Mesenteric fat pad (tissue), 1 donor: ENCODE measurements around the gene NCOA3. TPM values are rescaled to one million over a fixed set of nuclear protein-coding genes. Genes with fewer than 3 reads are reported as not detected.
"Not testable (repeated sequence)": the region's sequence is repeated elsewhere in the genome, so short reads cannot be mapped to it uniquely, and the experiment has no call there.

Source experiments
- DNase-seq: peaks from one replicate; pipeline ENCODE4 v3.0.0-alpha.2; 2020; ENCODE audit warnings: low spot score
- total RNA-seq: library from RNA; stranded (reverse); fragmentation: NEBNext Ultra II Directional; extraction: Animal tissue kit (Norgen Biotek cat#: 25700); gene quantifications from one replicate; pipeline ENCODE4 v1.2.1, GENCODE V29; 2021
- donor health status: DM: yes; HTN: yes; CAD: no.

Gene NCOA3
- total RNA-seq, 1 donor from 2014 or later, result 37.0 TPM

DNA sequence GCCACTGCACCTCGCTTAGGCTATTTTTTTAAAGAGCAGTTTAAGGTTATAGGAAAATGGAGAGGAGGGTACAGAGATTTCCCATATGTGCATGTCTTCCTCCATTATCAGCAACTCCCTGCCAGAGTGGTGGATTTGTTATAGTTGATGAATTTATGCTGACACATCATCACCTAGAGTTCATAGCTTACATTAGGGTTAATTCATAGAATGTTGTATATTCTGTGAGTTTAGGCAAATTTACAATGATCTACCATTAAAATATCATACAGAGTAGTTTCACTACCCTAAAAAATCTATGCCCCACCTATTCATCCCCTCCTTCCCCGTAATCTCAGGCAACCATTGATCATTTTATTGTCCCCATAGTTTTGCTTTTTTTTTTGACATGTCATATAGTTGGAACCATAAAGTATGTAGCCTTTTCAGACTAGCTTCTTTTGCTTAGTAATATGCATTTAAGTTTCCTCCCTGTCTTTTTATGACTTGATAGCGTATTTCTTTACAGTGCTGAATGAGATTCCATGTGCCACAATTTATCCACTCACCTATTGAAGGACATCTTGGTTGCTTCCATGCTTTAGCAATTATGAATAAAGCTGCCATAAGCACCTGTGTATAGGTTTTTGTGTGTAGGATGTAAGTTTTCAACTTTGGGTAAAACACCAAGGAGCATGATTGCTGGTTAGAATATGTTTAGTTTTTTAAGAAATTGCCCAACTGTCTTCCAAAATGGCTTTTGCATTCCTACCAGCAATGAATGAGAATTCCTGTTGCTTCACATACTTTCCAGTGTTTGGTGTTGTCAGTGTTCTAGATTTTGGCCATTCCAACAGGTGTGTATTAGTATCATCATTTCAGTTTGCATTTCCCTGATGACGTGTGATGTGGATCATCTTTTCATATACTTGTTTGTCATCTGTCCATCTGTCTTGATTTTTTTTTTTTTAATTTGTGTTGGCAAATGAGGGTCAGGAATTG lies 60.2 kb downstream of the NCOA3 start:
- DNase-seq, result no peak

DNA sequence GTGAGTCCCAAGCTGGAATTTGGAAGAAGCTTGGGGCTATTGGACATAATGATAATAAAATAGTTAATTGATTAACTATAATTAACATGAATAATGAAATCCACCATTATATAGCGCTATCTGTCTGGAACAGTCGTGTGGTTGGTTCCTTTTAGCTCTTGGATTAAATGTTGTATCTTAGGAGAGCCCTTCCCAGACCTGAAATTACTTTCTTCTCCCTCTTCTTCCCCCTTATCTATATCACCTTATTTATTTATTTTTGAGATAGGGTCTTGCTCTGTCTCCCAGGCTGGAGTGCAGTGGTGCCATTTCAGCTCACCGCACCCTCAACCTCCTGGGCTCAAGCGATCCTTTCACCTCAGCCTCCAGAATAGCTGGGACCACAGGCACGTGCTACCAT lies 64.6 kb downstream of the NCOA3 start:
- DNase-seq, result no peak

DNA sequence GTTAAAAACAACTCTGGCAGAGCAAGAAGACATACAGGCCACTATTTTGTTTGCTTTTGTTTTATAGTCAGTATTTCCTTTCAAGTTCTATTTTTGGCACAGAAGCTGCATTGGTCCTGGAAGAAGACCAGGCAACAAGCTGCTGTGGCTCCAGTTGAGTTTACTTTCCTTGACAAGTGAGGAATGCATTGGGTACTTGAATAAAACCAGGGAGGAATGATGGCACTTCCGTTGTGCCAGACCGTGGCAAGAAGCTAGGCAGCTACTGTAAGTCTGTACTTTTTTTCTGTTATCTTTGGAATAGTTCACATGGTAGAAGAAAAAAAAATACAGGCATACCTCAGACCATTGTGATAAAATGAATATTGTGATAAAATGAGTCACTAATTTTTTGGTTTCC lies 66.3 kb downstream of the NCOA3 start:
- DNase-seq, result no peak

DNA sequence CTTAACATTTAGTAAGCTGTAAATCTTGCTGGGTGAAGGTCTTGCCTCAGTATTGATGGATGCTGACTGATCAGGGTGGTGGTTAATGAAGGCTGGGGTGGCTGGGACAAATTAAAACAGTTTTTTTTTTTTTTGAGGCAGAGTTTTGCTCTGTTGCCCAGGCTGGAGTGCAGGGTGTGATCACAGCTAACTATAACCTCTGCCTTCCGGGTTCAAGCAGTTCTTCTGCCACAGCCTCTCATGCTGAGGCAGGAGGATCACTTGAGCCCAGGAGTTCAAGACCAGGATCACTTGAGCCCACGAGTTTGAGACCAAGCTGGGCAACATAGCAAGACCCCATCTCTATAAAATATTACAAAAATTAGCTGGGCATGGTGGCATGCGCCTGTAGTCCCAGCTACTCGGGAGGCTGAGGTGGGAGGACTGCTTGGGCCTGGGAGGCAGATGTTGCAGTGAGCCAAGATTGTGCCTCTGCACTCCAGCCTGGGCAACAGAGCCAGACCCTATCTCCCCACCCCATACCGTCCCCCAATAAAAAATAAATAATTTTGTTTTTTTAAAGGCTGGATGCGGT lies 67.2 kb downstream of the NCOA3 start:
- DNase-seq, result no peak

DNA sequence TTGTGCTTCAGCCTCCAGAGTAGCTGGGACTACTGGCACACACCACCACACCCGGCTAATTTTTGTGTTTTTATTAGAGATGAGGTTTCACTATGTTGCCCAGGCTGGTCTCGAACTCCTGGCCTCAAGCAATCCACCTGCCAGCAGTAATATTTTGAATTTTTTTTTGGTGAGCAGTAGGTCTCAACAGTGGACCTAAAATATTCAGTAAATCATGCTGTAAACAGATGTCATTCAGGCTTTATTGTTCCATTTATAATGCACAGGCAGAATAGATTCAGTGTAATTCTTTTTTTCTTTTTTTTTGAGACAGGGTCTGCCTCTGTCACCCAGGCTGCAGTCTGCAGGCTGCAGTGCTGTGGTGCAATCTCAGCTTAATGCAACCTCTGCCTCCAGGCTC lies 69.7 kb downstream of the NCOA3 start:
- no peak for DNase-seq

DNA sequence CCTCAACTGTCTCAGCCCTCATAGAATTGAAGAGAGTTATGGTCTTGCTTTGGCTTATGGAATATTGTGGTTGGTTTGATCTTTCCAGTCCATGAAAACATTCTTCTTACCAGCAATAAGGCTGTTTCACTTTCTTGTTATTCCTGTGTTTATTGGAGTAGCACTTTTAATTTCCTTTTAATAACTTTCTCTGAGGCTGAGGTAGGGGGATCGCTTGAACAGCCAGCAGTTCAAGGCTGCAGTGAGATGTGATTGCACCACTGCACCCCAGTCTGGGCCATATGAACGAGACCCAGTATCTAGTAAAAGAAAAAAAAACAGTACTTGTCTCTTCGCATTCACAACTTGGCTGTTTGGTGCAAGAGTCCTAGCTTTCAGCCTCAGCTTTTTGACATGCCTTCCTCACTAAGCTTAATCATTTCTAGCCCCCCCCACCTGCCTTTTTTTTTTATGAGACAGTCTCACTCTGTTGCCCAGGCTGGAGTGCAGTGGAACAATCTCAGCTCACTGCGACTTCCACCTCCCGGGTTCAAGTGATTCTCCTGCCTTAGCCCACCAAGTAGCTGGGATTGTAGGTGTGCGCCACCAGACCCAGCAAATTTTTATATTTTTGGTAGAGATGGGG lies 70.5 kb downstream of the NCOA3 start:
- DNase-seq, result no peak

DNA sequence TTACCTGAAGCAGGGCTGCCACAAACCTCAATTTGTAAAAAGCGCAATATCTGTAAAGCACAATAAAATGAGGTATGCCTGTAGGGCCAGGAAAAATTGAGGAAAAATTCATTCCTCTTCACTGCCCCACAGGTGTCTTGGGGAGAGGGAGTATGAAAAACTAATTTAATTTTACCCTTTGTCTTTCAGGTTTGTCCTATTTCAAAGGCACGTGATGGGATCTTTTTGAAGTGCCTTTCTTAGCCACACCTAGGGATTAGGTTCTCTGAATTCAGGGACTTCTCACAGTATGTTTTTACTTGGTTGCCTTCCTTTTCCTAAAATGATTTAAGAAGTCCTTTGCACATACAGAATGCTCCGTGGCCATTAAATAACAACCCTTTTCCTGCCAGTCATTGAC lies 71.9 kb downstream of the NCOA3 start:
- DNase-seq, result no peak

DNA sequence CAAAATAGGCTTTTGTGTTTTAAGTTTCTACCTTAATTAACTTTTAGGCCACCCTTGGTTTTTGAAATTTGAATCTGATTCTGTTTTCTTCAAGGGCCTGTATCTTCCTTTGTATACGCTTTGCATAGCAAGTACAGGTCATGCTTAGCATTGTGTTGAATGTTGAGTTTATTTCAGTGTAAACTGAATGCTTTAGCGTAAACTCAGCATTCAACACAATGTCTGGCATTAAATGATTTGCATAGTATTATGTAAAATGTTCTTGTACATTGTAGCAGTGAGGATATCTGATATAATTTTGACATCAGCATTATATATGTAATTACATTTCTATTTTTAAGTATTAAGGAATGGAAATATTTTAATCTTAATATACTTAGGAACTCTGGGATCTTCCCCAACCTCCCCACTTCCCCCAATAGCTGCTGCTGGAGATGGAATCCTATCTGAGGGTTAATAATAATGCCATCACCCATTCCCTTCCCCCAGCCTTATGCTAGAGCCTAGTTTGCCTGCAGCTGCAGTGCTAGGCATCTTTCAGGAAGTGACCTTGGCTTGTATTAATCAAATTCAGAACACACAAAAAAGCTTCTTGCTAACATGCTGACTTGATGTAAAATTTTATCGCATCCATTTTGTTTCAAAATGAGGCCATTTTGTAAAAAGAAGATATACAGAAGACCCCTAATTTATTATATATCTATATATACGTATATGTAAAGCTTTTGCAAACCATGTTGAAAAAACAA lies 73.1 kb downstream of the NCOA3 start:
- DNase-seq, result no peak

DNA sequence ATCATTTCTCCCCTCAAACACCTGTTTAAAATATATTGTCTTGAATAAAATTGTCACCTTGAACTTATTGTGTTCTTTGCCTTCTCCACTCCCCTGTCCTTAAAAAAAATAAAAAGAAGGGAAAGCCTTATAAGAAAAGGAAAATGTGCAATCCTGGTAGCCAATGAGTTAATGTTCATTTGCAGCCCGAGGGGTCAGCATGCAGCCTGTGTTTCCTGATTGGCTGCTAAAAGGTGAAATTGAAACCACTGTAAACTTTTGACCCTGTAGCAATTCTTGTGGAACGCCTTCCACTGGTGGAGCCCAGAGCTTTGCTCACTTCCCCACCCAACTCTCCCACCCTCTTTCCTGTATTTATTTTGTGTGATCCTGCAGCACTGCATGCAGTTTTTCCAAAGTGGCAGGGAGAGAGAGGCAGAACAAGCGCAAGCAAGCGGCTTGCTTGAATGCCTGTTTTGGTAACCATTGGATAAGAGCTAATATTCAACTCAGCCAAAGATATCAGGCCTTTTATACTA lies 74.9 kb downstream of the NCOA3 start:
- DNase-seq, result no peak

DNA sequence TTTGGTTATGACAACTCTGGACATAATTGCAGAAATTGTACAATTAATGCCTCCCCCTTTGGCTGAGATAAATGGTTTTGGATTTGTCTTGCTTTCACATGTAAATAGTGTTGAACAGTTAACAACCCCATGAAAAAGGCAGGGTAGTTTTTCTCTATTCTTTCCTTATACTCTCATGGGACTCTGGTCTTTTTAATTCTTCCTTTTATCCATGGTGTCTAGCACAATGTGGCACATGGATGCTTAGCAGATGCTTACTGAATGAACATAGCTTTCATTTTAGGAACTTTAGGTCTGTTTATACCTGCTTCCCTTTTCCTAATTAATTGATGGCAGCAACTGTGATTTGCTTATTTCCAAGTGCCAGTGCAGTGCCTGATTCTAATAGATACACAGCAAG lies 75.6 kb downstream of the NCOA3 start:
- no peak for DNase-seq

DNA sequence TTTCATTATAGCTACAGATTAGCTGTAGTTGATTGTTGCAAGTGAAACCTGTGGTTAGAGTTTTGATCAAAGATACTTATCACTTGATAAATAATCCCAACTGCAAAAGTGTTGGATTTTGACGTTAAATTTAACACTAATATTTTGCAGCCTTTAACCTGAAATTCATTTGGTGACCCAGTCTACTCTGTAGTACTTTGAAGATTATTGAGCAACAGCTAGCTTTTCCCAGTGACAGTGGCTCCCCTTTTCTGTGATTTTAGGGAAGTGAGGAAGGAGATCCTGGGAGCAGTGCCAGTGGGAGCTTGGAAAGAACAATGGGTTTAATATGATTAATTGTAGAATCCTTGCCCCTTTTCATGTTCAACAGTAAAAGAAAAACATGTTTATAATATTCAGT lies 76.9 kb downstream of the NCOA3 start:
- DNase-seq, result no peak

DNA sequence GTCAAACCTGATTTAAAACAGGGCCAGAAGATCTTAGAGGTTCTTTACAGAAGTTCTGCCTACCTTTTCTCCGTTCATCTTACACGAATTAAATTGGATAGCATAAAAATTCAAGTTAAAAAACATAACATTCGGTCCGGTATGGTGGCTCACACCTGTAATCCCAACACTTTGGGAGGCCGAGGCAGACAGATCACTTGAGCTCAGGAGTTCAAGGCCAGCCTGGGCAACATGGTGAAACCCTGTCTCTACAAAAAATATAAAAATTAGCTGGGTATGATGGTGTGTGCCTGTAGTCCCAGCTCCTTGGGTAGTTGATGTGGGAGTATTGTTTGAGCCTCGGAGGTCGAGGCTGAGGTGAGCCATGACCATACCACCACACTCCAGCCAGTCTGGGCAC lies 79.0 kb downstream of the NCOA3 start:
- DNase-seq, result not testable (repeated sequence)

DNA sequence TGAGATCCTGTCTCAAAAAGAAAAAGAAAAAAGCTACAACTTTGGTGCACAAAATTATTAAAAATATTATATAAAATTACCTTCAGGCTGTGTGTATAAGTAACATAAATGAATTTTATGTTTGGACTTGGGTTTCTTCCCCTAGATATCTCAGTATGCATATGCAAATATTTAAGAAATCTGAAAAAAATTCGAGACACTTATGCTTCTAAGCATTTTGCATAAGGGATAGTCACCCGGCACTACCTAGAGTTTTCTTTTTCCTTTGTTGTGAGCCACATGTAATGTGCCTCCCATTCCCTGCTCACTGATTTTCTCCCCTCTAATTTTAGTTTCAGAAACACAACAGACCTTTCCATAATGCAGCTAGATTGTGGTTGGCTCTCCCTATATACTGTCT lies 79.4 kb downstream of the NCOA3 start:
- DNase-seq, result no peak

DNA sequence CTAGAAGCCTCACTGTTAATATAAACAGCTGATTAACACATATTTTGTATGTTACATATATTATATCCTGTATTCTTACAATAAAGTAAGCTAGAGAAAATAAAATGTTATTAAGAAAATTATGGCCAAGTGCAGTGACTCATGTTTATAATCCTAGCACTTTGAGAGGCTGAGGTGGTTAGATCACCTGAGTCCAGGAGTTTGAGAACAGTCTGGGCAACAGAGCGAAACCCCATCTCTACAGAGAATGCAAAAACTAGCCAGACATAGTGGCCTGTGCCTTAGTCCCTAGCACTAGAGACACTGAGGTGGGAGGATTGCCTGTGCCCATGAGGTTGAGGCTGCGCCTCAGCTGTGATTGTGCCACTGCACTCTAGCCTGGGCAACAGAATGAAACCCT lies 81.9 kb downstream of the NCOA3 start:
- no peak for DNase-seq

DNA sequence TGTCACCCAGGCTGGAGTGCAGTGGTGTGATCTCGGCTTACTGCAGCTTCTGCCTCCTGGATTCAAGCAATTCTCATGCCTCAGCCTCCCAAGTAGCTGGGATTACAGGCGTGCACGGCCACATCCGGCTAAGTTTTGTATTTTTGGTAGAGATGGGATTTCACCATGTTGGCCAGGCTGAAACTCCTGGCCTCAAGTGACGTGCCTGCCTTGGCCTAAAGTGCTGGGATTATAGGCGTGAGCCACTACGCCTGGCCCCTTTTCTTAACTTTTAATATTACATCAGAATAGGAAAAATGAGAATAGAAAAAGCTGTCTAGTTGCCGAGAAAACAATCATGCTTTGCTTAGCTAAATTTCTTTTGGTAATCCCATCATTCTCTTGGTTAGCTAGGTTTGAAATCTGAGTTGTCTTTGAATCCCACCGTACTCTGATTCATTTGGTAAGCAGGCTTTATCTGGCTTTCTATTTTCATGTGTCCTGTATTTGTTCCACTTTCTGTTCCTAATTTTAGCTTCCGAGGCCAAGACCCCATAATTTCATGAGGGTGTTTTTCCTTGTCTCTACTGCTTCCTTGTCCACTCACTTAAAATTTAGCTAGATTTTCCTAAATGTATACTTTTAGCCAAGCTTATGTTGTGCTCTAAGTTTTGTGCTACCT lies 83.5 kb downstream of the NCOA3 start:
- DNase-seq, result no peak

DNA sequence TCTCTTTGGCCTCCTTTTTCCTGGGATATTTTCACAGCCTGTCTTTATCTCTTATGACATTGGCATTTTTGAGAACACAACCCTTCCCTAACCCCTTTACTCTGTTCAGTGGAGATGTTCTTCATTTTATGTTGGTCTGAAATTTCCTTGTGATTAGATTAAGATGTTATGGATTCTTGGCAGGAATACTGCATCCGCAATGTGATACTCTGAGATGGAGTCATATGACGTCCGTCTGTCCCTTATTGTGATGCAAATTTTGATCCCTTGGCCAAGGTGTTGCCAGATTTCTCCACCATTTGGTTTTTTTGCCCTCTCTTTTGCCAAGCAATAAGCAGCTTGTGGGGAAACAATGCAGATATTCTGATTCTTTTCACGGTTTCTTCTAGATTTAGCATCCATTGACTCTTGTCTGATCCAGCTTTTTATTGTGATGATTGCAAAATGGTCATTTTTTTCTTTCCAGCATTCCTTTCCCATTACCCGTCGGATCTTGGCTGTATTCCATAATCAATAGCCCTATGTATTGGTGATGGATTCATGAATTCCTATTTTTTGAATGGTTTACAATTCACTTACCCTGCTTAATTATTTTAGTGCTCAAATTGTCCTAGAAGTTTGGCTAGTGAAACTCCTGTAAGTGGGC lies 85.1 kb downstream of the NCOA3 start:
- DNase-seq, result no peak

DNA sequence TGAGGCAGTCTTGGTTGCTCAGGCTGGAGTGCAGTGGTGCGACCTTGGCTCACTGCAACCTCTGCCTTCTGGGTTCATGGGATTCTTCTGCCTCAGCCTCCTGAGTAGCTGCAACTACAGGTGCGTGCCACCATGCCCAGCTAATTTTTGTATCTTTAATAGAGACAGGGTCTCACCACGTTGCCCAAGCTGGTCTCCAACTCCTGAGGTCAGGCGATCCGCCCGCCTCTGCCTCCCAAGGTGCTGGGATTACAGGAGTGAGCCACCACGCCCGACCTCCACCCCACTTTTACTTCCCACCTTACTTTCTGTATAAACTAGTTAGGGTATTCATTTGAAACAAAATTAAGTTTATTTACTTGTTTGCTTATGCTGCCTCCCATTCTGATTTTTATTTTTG lies 86.5 kb downstream of the NCOA3 start:
- DNase-seq, result no peak

DNA sequence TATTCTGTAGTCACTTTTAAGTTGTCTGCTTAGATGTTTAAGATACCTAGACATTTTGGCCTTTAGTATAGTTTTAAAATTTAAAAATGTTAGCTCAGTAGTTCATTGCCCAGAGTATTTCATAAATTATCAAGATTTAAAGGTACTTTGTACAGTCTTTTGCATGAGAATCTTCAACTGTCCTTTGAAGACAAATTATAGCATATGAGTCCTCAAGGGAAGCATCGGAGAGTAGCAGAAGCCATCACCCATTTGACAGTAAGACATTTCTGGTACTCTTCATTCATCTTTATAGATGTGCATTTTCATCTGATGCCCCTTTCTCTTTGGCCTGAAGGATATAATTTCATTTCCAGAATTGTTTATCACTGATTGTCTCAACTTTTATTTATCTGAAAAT lies 89.5 kb downstream of the NCOA3 start:
- no peak for DNase-seq

DNA sequence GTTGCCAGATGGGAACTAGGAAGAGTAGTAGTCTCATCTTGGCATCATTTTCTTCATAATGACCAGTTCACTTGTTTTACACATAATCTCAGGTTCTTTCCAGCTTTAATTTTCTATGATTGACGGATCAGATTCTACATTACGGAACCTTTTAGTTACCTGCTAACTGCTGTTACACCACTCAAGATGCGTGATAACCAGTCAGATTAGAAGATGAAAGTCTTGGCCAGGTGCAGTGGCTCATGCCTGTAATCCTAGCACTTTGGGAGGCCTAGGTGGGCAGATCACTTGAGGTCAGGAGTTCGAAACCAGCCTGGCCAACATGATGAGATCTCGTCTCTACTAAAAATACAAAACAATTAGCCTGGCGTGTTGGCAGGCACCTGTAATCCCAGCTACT lies 92.5 kb downstream of the NCOA3 start:
- no peak for DNase-seq

DNA sequence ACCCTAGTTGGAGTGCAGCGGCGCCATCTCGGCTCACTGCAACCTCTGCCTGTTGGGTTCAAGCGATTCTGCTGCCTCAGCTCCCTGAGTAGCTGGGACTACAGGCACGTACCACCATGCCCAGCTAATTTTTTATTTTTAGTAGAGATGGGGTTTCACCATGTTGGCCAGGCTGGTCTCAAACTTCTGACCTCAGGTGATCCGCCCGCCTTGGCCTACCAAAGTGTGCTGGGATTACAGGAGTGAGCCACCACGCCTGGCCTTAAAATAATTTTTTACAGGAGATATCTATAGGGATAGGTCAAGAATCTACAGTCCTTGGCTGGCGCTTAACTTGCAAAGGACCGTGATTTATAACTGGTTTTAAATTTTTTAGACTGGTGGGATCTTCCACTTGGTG lies 93.5 kb downstream of the NCOA3 start:
- not testable (repeated sequence) for DNase-seq
